HG02759 (cell line): ENCODE measurements around the gene UBE2V1.
"Not testable (repeated sequence)": the region's sequence is repeated elsewhere in the genome, so short reads cannot be mapped to it uniquely, and the experiment has no call there.

Experiments used
- ATAC-seq: cut with Tn5 transposase; IDR thresholded peaks from one replicate; pipeline ENCODE4 v1.9.1; 2021; ENCODE audit warnings: mild to moderate bottlenecking, moderate library complexity; ENCODE audit not compliant: unreplicated experiment

UBE2V1 gene

GRCh38 chr20:50138120-50138478 lies 25.1 kb upstream of the UBE2V1 start:
- ATAC-seq, result no peak

GRCh38 chr20:50137702-50138101 lies 24.8 kb upstream of the UBE2V1 start:
- ATAC-seq, result not testable (repeated sequence)

- no peak for ATAC-seq
These were observed 24.1 kb upstream of the UBE2V1 start for GRCh38 chr20:50136822-50137599.

GRCh38 chr20:50135157-50135556 lies 22.2 kb upstream of the UBE2V1 start:
- ATAC-seq, result not testable (repeated sequence)

GRCh38 chr20:50133474-50134217 lies 20.7 kb upstream of the UBE2V1 start:
- no peak for ATAC-seq

GRCh38 chr20:50133041-50133440 lies 20.1 kb upstream of the UBE2V1 start:
- ATAC-seq, result no peak

GRCh38 chr20:50130995-50131394 lies 18.0 kb upstream of the UBE2V1 start:
- ATAC-seq, result no peak

- ATAC-seq, result no peak
These were observed 17.4 kb upstream of the UBE2V1 start for GRCh38 chr20:50130356-50130723.

- no peak for ATAC-seq
These were observed 16.9 kb upstream of the UBE2V1 start for GRCh38 chr20:50129662-50130355.

GRCh38 chr20:50128520-50128905 lies 15.6 kb upstream of the UBE2V1 start:
- ATAC-seq, result no peak

GRCh38 chr20:50127587-50128519 lies 14.9 kb upstream of the UBE2V1 start:
- ATAC-seq, result no peak

- ATAC-seq, result no peak
These were observed 13.7 kb upstream of the UBE2V1 start for GRCh38 chr20:50126662-50127061.

GRCh38 chr20:50125279-50125678 lies 12.3 kb upstream of the UBE2V1 start:
- no peak for ATAC-seq

GRCh38 chr20:50124496-50124895 lies 11.5 kb upstream of the UBE2V1 start:
- ATAC-seq, result no peak

GRCh38 chr20:50123418-50123817 lies 10.5 kb upstream of the UBE2V1 start:
- ATAC-seq, result no peak

- no peak for ATAC-seq
These were observed 9.8 kb upstream of the UBE2V1 start for GRCh38 chr20:50122763-50123162.

GRCh38 chr20:50121858-50122271 lies 8.9 kb upstream of the UBE2V1 start:
- ATAC-seq, result no peak

- ATAC-seq, result peak; percentile 50
These were observed 8.2 kb upstream of the UBE2V1 start for GRCh38 chr20:50120935-50121693.

GRCh38 chr20:50118203-50118602 lies 5.3 kb upstream of the UBE2V1 start:
- no peak for ATAC-seq

GRCh38 chr20:50116368-50116999 lies 3.5 kb upstream of the UBE2V1 start:
- ATAC-seq, result no peak
